GM19452 (cell line): ENCODE data around the gene KDSR.
"Not testable (repeated sequence)": the region's sequence is repeated elsewhere in the genome, so short reads cannot be mapped to it uniquely, and the experiment has no call there.

ENCODE experiments used
- ATAC-seq: cut with Tn5 transposase; IDR thresholded peaks from one replicate; pipeline ENCODE4 v1.9.1; 2021; ENCODE audit not compliant: unreplicated experiment

Gene KDSR

DNA sequence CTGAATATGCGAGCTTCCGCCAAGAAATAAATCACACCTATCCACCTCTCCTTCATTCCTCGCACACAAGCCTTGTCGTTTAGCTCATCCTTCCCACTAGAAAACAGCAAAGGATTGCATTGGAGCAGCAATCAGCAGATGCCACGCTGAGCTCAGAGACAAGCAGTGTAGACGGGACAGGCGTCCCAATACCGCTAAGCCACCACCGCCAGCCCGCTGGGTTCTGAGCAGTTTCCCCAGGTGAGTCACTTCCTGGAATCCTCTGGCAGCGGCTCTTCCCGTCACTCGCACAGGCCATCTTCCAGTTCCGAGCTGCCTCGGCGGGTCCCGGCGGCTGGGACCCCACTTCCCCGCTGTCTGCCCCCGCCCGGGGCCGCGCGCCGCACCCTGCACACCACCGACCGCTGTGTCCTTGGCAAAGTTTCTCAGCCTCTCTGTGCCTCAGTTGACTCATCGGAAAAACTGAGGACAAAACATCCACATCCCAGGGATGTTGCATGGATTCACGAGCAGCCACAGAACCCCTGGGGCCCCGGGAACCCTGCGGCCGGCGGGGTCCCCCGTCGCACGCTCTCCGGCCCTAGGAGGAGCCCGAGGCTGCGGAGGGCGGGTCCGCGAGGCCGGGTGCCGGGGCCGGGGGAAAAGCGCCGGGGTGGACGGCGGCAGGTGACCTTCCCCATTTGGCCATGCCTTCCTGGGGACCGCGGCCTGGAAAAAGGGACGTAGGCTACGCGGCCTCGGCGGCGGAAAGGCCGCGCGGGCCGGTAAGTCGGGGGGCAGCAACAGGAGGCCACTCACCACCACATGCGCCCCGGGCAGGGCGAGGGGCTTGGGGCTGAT is 573 bp downstream of the KDSR start:
- peak; percentile 30 for ATAC-seq

DNA sequence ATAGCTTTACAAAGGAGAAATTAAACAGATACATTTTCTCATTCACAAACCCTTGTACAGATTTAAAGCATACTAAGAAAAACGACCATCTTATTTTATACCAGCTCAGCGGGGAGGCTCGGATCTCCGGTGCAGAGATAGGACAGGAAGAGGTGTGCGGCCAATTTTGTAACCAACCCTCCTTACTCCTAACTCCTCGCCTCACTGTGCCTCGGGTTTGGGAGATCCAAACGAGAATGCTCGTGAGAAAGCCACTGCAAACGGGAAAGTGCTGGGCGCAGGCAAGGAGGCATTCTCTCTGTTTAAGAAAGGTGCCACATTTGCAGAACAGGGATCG is 1.2 kb downstream of the KDSR start:
- ATAC-seq: no peak

DNA sequence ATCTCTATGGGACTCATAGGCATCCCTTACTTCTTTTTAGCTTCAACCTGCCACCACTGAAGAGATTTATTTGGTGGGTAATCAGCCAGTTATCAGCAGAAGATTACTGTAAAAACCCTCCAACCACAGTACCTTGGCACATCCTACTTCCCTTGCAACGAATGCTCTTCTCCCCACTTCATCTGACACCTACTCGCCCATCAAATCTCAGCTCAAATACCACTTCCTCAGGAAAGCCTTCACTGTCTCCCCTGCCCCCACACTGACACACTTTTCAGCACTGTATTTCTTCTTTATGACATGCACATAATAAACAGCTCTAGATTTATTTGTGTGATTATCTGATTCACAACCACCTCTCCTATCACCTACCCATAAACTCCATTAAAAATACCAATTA is 3.1 kb downstream of the KDSR start:
- ATAC-seq: no peak

DNA sequence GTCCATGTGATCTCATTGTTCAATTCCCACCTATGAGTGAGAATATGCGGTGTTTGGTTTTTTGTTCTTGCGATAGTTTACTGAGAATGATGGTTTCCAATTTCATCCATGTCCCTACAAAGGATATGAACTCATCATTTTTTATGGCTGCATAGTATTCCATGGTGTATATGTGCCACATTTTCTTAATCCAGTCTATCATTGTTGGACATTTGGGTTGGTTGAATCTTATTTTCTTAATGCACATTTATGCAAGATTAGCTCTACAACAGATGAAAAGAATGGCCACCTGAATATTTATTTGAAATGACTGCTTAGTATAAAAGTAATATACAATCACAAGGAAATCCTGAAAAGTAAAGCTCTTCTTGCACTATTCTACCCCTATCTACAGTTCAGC is 3.6 kb downstream of the KDSR start:
- not testable (repeated sequence) for ATAC-seq

DNA sequence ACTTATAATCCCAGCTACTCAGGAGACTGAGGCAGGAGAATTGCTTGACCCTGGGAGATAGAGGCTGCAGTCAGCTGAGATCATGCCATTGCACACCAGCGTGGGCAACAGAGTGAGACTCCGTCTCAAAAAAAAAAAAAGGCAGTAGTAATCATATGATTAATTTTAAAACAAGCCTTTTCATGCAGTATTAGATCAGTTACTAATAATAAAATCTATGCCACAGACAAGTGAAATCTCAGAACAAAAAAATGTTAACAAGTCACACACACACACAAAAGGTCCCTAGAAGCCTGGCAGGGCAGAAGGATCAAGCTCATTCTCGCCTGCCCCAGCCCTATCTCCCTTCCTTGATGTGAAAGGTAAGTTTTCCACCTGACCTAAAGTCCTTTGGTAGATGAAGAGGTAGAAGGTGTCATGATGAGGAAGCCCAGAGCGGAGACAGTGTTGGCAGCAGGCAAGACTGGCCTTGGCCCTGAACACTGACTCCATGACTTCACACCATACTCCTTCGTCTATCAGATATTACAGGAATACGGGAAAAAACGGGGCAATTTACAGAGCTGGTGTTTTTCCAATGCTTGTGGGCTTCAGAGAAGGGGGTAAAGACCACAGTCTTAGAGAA is 10.6 kb downstream of the KDSR start:
- no peak for ATAC-seq

DNA sequence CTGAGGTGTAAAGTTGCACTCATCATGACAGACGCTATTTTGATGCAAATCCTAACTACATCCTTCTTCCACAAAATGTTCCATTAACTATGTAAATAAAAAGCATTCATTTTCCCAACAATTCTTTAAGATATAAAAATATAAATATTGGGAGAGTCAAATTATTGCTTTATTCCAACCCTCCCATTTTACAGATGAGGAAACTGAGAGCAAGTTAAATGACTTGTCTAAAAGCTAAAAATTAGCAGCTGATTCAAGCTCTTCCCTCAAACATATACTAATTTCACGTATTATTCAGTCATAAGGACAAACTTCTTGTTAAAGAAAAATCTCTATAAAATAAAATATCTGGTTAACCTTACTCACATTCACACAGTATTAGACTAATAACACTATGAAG is 16.8 kb downstream of the KDSR start:
- ATAC-seq: no peak

DNA sequence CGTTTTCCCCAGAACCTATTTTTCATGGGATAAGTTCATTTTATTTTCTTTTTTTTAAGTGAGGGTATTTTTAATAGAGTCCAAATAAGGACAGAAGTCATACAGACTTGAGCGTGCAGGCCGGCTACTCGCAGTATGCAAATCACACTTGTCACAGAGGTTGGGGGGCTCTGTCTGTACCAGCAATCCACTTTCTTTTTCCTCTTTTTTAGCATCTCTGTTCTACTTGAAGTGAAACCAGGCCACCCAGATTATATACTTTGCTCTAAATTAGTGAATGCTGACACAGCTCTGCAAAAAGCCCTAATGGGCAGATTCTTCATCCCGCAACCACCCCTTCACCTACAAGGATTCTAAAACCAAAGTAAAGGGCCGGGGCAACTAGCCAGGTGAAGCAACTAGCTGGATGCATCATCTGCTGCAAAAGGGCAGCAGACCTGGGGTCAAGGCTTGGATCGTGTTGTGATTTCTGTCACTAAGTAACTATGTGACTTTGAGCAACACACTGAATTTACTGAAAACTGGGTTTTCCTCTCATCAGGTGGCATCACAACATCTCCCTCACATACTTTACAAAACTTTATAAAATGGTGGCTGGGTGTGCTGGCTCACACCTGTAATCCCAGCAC is 18.4 kb downstream of the KDSR start:
- no peak for ATAC-seq

DNA sequence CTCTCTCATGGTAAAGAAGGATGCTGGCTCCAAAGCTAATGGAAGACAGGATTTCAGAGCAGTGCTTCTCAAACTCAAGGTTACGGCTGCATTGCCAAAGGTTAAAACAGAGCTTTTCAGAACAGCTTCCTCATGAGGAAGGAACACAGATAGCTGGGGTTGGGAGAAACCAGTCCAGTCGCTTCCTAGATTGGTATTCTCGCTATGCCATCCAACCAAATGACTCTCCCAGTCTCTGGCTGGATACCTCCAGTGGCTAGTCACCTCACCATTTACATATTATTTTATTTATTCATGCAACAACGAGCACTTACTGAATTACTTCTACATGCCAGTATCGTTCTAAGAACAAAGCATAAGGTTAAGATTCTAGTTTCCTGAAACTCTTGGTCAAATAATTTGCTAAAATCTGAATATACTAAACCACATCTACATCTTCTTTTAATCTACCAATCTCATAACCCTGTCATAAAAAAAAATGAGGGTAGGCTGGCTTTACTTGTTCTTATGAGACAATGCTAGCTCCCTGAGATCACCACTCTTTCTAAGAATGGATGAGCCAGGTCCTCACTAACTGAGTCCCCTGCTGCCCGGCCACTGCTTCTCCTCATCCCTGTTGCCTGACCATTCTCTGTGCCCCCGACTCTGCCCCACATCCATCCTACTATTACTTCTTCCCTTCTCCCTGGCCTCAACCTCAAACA is 20.4 kb downstream of the KDSR start:
- ATAC-seq: no peak

DNA sequence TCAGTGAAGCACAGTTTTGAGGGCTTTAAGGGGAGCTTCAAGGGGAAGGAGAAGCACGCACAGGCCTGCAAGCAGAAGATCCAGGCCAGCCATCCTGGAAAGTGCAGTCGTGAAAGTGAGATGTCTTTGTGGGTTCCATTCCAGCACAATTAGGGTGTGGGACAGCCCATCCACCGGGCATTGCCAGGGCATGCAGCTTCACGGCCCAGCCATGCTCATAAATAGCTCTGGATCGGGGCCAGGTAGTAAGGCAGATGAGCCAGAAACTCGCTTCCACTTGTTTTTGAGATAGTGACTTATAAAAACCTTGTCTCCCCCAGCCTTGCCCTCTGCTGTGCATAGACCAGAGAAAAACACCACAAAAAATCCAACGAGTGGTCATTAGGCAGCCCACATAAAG is 21.0 kb downstream of the KDSR start:
- ATAC-seq: no peak

DNA sequence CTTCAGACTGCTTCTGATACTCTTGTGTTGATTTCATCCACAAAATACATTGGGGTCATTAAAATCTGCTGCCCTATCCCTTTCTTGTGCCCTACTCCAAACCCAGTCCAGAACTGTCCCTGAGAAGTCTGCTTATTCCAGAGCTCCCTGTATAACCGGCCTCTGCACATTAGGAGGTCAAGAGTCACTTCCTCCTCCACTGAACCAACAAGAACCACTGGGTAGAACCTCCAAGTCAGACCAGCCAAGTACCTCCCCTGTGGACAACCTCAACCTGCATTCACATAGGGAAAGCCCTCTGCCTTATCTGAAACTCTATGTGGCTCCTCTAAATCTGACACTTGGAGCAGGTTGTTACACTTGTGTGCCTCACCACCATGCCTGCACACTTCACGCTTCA is 22.1 kb downstream of the KDSR start:
- ATAC-seq: no peak

DNA sequence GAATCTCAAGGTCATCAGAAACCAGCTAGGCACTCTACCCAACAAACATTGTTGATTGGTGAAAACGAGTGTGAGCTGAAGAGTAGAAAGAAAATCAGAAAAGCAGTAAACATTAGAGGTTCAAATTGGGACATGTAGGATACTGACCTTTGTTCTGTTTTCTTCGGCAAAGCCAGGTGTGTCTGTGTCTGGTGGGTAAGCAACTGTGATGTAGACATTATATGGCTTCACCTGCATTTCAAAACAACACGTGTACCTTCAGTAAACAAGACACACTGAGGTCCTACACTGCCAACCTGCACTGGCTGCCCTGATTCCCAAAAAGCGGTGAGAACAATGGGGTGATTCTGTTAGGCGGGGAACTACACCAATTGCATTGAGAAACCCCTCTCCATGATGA is 22.7 kb downstream of the KDSR start:
- ATAC-seq: no peak

DNA sequence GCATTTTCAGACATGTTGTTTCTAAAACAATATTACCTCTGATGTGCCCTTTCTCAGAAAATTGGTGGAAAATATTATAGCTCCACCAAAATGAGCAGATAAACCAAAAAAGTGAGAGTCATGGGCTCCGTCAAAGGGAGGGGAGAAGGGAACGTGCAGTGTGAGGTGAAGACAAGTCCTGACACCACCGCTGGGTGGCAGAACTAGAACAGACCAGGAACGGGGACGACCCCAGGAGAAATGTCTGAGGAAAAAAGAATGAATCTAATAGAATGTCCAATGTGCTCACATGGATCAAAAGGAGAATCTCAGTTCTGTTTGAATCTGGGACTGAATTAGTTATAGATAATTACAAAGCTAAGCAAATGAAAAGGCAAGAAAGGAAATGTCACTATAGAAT is 24.8 kb downstream of the KDSR start:
- ATAC-seq: no peak

DNA sequence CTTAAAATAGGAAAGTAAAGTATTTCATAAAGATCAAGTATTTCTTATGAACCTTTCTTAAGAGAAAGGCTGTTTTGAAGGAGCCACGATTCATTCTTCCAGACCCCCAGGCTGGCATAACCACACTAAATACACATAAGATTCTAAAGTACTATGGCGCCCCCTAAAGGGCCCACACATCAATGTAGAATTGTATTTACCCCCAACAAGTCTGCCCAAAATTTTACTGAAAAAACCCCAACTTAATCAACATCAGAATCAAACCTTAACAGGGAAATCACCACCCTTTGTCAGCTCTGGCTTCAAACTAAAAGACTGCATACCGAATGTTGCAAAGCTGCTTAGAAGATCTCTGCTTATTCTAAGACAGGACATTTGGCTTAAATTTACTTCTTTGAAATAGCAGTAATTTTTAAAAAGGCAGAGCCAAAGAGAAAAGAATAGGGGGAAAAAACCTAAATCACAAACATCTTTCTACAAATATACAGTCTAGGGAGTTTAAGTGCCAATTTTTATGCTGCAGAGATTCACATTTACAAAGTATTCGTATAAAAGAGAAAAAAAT is 27.0 kb downstream of the KDSR start:
- no peak for ATAC-seq

DNA sequence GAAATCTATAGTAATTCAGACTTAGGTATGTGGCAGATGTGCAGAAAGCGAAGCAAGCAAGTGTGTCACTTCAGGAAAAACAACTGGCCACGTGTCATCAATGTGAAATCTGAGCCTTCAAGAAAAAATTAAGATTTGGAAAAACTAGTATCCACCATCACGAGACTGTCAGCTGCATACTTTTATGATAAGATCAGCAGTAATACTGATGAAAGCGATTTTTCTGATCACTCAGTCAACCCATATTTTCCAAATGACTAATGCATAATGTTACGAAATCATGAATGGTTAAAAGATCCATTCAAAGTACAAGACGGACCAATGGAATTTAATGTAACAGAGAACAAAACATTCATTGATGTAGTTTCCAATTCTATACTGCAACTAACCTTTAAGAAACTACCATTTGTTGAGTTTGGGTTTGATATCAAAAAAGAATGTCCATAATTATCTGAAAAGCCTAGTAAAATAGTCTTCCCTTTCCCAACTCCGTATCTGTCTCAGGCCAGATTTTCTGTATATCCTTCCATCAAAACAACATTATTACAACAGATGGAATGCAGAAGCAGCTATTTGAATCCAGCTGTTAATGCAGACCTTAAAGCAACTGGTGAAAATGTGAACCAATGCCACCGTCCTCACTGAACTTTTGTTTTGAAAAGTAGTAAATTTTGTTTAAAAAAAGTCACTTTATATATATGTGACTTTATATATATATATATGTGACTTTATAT is 30.5 kb downstream of the KDSR start:
- no peak for ATAC-seq

DNA sequence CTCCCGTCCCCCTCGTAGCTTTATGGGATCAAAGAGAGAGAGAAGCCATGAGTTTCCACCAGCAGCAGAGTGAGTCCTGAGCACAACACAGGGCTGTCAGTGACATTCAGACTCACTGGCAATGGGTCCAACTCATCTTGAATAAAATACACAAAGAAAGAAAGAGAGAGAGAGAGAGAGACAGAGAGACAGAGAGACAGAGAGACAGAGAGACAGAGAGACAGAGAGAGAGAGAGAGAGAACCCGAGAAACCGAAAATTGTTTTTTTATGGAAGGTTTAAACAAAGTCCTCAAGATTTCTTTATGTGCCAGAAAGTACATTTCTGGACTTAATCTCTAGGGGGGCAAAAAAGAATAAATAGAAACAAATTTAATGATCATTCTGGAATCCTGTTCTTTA is 35.9 kb downstream of the KDSR start:
- no peak for ATAC-seq

DNA sequence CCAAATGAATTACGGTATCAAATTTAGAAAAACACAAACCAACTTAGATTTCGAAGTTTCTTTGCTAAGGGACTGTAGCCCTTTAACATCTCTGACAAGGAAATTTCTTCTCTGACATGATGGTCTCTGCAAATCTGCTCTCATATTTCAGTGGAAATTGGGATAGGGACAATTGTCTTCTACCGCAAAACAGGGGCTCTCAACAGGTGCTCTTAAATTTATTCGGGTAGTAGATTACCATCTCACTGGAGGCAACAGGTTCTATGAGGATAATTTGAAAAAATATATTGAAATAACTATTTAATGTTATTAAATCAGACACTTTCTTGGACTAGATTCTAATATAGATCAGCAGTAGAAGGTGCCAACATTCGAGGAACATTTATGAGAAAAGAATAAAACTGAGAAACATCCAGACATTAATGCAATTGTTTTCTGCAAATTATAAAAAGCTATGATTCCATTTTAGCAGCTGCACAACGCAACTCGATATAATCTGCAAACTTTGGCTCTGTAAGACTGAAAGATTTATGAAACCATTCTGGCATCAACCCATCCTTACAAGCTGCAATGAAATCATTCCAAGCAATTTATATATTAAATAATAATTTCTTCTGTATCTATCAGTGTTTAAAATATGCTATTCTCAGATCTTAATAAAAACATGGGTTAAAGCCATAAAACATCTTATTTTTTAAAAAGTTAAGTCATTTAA is 37.4 kb downstream of the KDSR start:
- ATAC-seq: no peak

DNA sequence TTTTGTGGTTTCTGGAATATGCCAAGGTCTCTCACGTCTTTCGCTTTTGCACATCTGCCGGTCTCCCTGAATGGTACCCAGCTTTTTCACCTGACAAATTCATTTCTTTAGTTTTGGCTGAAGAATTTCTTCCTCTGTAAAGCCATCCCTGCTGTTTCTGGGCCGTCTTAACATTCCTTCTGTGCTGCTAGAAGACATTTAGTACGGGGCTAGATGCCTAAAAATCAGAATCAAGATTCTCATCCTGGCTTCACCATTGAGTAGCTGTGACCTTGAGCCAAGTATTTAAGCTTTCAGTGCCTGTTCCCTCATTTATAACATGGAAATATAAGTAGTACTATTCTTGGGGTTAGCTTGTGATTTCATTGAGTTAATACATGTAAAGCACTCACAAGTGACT is 41.0 kb downstream of the KDSR start:
- no peak for ATAC-seq

DNA sequence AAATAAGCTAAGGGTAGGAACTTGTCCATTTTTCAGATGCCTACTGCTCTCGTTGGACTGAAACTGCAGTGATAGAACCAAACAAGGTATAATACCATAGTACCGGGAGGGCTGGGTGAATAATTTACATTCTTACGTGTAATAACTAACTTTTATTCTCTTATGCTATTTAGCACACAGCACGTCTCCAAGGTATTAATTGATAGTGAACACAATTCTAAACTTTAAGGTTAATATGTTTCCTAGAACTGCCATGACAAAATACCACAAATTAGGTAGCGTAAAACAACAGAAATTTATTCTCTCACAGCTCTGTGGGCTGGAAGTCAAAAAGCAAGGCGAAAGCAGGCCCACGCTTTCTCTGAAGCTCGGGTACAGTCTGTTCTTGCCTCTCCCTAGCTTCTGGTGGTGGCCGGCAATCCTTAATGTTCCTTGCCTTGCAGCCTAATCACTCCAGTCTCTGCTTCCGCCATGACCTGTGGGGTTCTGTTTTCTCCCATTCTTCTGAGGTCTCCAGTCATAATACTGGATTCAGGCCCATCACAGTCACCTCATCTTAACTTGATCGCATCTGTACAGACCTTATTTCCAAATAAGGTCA is 41.8 kb downstream of the KDSR start:
- ATAC-seq: no peak

DNA sequence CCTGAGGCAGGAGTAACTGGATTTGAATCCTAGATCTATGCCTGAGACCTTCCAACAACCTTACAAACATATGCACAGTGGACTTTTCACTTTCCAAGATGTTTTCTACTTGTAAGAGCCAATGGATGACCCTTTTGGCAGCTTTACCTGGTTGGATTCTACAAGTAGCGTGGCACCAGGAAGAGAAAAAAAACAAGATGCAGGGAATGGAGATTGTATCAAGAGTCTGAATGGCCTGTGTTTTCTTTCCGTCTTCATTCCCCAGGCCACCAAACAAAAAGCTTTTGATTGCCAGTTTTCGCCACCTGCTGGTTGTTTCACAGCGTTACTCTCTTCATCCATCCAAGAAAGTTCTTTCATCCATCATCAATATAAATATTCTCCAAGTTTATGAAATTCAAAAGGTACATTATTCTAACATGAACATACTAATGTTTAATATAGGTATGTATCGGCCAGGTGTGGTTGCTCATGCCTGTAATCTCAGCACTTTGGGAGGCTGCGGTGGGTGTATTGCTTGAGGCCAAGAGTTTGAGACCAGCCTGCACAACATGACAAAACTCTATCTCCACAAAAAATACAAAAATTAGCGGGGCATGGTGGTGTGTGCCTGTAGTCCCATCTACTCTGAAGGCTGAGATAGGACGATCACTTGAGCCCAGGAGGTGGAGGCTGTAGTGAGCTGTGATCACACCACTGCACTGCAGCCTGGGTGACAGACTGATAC is 43.9 kb downstream of the KDSR start:
- no peak for ATAC-seq
